SK-N-SH treated with all-trans-retinoic acid at 6 μM for 48 hours (cell line): ENCODE results near the gene THAP10.

ENCODE experiments used
- ATAC-seq: fragments of 200-7000 bp; cut with Tn5 transposase; 3 replicates; pipeline ENCODE4 v1.9.1; 2020; ENCODE audit warnings: mild to moderate bottlenecking, moderate library complexity
- ARNTL ChIP-seq: fragments of 450-650 bp; formaldehyde crosslinking; IDR thresholded peaks from 2 replicates; pipeline ENCODE4 v1.5.0; 2020; ENCODE audit warnings: low read depth, mild to moderate bottlenecking, moderate library complexity, borderline replicate concordance
- BACH2 ChIP-seq: fragments of 250-450 bp; sonication (Bioruptor Pico); IDR thresholded peaks from 2 replicates; pipeline ENCODE4 v1.9.0; 2021; ENCODE audit warnings: mild to moderate bottlenecking, borderline replicate concordance
- CSDC2 ChIP-seq: fragments of 250-450 bp; sonication (Bioruptor Pico); IDR thresholded peaks from 2 replicates; pipeline ENCODE4 v1.5.0; 2020; ENCODE audit warnings: mild to moderate bottlenecking, moderate library complexity
- ESRRG ChIP-seq: fragments of 250-450 bp; sonication (Bioruptor Pico); IDR thresholded peaks from 2 replicates; pipeline ENCODE4 v1.6.1; 2021; ENCODE audit warnings: mild to moderate bottlenecking
- GLIS3 ChIP-seq: fragments of 250-450 bp; sonication (Bioruptor Pico); IDR thresholded peaks from 2 replicates; pipeline ENCODE4 v1.5.0; 2020; ENCODE audit warnings: mild to moderate bottlenecking, moderate library complexity
- ISL1 ChIP-seq: fragments of 250-450 bp; sonication (Bioruptor Pico); IDR thresholded peaks from 2 replicates; pipeline ENCODE4 v2.1.2; 2022; ENCODE audit warnings: mild to moderate bottlenecking, moderate library complexity
- RARB ChIP-seq: fragments of 250-450 bp; sonication (Bioruptor Pico); IDR thresholded peaks from 2 replicates; pipeline ENCODE4 v1.8.0; 2021; ENCODE audit warnings: mild to moderate bottlenecking, moderate library complexity
- SNAI2 ChIP-seq: fragments of 250-450 bp; sonication (Bioruptor Pico); IDR thresholded peaks from 2 replicates; pipeline ENCODE4 v1.5.0; 2020; ENCODE audit warnings: mild to moderate bottlenecking, moderate library complexity
- TOX ChIP-seq: fragments of 250-450 bp; sonication (Bioruptor Pico); IDR thresholded peaks from 2 replicates; pipeline ENCODE4 v1.8.0; 2021; ENCODE audit warnings: mild to moderate bottlenecking, moderate library complexity, borderline replicate concordance
- ZC3H10 ChIP-seq: fragments of 250-450 bp; sonication (Bioruptor Pico); IDR thresholded peaks from 2 replicates; pipeline ENCODE4 v1.5.1; 2021; ENCODE audit warnings: mild to moderate bottlenecking, moderate library complexity
- ZFP3 ChIP-seq: fragments of 250-450 bp; sonication (Bioruptor Pico); IDR thresholded peaks from 2 replicates; pipeline ENCODE4 v1.5.0; 2020; ENCODE audit warnings: mild to moderate bottlenecking, moderate library complexity
- ZNF565 ChIP-seq: fragments of 450-650 bp; formaldehyde crosslinking; conservative IDR thresholded peaks from 2 replicates; pipeline ENCODE4 v1.5.0; 2020; ENCODE audit warnings: low read depth, mild to moderate bottlenecking, moderate library complexity
- ZNF70 ChIP-seq: fragments of 450-650 bp; formaldehyde crosslinking; IDR thresholded peaks from 2 replicates; pipeline ENCODE4 v1.5.0; 2020; ENCODE audit warnings: mild to moderate bottlenecking, moderate library complexity
- ZNF8 ChIP-seq: fragments of 450-650 bp; formaldehyde crosslinking; IDR thresholded peaks from 2 replicates; pipeline ENCODE4 v1.5.0; 2020; ENCODE audit warnings: mild to moderate bottlenecking, moderate library complexity
- TF ChIP-seq, protein P1 (sequence below): fragments of 250-450 bp; sonication (Bioruptor Pico); IDR thresholded peaks from 2 replicates; pipeline ENCODE4 v1.5.1; 2021; ENCODE audit warnings: mild to moderate bottlenecking, moderate library complexity
- TF ChIP-seq, protein P2 (sequence below): fragments of 250-450 bp; sonication (Bioruptor Pico); IDR thresholded peaks from 2 replicates; pipeline ENCODE4 v1.5.0; 2020; ENCODE audit warnings: mild to moderate bottlenecking, moderate library complexity
- TF ChIP-seq, protein P3 (sequence below): fragments of 250-450 bp; sonication (Bioruptor Pico); IDR thresholded peaks from 2 replicates; pipeline ENCODE4 v1.8.0; 2020; ENCODE audit warnings: mild to moderate bottlenecking, moderate library complexity, borderline replicate concordance
- TF ChIP-seq, protein P4 (sequence below): fragments of 250-450 bp; sonication (Bioruptor Pico); IDR thresholded peaks from 2 replicates; pipeline ENCODE4 v1.8.0; 2021; ENCODE audit warnings: low read depth, mild to moderate bottlenecking, moderate library complexity, borderline replicate concordance
- TF ChIP-seq, protein P5 (sequence below): fragments of 250-450 bp; sonication (Bioruptor Pico); IDR thresholded peaks from 2 replicates; pipeline ENCODE4 v1.5.1; 2020; ENCODE audit warnings: low read depth, mild to moderate bottlenecking, moderate library complexity

Gene THAP10

DNA sequence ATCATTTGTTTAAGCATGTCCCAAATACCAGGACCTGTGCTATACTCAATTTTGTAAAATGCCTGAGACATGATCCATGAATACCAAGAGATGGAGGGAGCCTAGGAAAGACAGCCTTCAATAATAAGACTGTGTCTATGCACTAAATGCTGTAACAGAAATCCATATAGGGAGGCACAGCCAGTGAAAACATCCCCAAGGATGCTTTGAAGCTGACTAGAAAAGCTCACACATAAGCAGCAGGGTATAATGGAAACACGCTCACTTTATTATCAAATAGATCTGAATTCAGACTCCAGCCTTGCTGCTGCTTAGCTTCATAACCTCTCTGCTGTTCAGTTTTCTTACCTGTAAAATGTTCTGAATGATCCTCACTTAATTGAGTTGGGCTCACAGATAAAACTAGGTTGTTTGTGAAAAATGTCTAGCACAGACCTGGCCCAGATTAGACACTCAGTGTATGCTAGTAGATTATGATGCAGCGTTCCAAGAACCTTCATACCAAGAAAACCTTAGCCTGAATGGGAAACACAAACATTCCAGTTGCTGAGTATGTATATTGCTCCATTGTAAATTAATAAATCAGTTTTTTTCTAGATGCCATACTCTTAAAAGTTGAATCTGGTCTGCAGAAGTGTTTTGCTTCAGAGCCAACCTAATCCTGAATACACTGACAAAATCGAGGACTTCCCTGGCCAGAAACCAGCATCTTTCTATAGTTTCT is 34.5 kb downstream of the THAP10 start:
- ATAC-seq, result no peak
- TF ChIP-seq, protein P1, sequence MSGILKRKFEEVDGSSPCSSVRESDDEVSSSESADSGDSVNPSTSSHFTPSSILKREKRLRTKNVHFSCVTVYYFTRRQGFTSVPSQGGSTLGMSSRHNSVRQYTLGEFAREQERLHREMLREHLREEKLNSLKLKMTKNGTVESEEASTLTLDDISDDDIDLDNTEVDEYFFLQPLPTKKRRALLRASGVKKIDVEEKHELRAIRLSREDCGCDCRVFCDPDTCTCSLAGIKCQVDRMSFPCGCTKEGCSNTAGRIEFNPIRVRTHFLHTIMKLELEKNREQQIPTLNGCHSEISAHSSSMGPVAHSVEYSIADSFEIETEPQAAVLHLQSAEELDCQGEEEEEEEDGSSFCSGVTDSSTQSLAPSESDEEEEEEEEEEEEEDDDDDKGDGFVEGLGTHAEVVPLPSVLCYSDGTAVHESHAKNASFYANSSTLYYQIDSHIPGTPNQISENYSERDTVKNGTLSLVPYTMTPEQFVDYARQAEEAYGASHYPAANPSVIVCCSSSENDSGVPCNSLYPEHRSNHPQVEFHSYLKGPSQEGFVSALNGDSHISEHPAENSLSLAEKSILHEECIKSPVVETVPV, result no peak
- TF ChIP-seq ZNF8 (no peak), ZNF565 (CRISPR knock-in tag) (no peak), ARNTL (CRISPR knock-in tag) (no peak), TOX (CRISPR knock-in tag) (no peak), ZFP3 (CRISPR knock-in tag) (no peak), RARB (CRISPR knock-in tag) (no peak), ISL1 (CRISPR knock-in tag) (no peak; the same call in 1 of the 2 replicates)

DNA sequence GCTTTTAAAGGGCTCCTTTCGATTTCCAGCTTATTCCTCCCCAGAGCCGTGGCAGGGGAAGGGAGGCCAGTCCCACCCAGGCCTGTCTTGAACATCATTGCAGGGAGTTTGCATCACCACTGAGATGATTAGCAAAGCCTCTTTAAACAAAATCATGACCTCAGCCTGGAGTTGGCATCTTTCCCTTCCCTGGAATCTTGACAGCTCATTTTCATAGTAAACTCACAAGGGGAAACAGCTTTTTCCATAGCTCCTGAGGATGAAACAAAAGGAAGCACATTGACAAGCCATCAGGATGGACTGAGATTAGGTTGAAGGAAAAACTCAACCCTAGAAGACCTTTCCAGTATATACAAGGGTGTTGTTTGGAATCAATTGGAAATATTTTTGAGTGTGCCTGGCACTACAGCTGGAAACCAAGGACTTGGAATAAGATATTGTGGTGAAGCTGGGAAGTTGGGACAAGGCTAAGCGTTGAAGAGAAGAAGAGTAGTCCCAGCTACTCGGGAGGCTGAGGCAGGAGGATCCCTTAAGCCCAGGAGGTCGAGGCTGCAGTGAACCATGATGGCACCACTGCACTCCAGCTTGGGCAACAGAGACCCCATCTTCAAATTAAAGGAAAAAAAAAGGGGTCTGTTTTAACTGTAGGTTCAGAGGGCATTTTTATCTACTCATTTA is 35.2 kb downstream of the THAP10 start:
- TF ChIP-seq ISL1 (CRISPR knock-in tag), result peak; percentile 44
- TF ChIP-seq BACH2 (CRISPR knock-in tag), result no peak
- TF ChIP-seq SNAI2, result no peak
- TF ChIP-seq, all 23 proteins: peak for 1

DNA sequence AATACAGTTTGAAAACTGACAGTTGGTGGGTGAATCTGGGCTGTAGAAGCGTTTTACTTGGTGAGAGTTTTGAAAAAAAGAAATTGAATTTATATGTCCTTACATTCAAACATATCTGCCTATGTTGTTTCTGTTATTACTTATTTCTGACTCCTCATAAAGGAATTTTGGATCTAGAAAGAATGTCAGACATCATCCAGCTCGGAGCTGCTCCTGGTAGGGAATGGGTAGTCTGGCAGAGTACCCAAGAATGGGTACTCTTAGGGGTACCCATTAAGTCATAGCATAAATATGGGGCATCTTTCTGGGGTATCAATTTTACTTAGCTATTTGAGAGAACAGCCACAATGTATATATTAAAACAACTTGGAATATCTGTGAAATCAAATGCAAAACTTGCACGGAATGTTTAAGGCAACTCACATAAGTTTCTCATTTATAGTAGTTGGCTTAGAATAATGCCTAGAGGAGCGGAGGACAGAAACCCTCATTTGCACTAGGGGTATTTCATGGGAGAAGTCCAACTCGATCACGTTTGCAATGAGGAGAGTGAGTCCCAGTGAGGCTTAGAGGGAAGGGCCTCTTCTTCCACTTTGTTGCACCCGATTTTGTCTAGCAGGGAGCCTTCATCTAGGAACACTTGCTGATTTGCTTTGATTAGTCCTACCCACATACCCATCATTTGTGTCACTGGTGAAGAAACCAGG is 35.9 kb downstream of the THAP10 start:
- TF ChIP-seq ISL1 (CRISPR knock-in tag), result peak; percentile 38
- TF ChIP-seq, protein P2, sequence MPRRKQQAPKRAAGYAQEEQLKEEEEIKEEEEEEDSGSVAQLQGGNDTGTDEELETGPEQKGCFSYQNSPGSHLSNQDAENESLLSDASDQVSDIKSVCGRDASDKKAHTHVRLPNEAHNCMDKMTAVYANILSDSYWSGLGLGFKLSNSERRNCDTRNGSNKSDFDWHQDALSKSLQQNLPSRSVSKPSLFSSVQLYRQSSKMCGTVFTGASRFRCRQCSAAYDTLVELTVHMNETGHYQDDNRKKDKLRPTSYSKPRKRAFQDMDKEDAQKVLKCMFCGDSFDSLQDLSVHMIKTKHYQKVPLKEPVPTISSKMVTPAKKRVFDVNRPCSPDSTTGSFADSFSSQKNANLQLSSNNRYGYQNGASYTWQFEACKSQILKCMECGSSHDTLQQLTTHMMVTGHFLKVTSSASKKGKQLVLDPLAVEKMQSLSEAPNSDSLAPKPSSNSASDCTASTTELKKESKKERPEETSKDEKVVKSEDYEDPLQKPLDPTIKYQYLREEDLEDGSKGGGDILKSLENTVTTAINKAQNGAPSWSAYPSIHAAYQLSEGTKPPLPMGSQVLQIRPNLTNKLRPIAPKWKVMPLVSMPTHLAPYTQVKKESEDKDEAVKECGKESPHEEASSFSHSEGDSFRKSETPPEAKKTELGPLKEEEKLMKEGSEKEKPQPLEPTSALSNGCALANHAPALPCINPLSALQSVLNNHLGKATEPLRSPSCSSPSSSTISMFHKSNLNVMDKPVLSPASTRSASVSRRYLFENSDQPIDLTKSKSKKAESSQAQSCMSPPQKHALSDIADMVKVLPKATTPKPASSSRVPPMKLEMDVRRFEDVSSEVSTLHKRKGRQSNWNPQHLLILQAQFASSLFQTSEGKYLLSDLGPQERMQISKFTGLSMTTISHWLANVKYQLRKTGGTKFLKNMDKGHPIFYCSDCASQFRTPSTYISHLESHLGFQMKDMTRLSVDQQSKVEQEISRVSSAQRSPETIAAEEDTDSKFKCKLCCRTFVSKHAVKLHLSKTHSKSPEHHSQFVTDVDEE (CRISPR knock-in tag), result no peak
- TF ChIP-seq, all 23 proteins: peak for 1
- peak; percentile 40 for ATAC-seq

More for the DNA sequence above, 35.2 kb downstream of the THAP10 start:
- peak; percentile 72 for ATAC-seq

DNA sequence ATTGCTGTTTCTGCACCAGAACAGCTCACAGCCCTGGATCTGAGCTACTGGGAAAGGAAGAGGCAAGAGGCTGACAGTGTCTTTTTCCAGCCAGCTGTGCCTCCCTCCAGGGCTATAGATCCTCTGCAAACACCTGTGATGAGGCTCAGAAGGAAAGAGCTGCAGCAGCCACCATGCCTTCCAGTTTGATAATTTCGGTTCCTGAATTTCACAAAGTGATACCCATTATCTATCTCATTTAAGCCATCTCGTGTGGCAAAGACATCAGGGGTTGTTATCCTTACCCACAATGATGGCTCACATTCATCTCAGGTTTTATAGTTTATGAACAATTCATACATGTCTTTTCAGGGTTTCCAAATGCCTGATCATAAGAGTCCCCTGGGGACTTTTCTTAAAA is 36.5 kb downstream of the THAP10 start:
- no peak for TF ChIP-seq CSDC2 (CRISPR knock-in tag)
- no peak for TF ChIP-seq ISL1 (CRISPR knock-in tag)
- no peak for TF ChIP-seq ZNF70 (CRISPR knock-in tag)
- no peak for TF ChIP-seq GLIS3 (CRISPR knock-in tag)
- TF ChIP-seq SNAI2, result no peak
- TF ChIP-seq RARB (CRISPR knock-in tag), result no peak
- TF ChIP-seq, protein P3, sequence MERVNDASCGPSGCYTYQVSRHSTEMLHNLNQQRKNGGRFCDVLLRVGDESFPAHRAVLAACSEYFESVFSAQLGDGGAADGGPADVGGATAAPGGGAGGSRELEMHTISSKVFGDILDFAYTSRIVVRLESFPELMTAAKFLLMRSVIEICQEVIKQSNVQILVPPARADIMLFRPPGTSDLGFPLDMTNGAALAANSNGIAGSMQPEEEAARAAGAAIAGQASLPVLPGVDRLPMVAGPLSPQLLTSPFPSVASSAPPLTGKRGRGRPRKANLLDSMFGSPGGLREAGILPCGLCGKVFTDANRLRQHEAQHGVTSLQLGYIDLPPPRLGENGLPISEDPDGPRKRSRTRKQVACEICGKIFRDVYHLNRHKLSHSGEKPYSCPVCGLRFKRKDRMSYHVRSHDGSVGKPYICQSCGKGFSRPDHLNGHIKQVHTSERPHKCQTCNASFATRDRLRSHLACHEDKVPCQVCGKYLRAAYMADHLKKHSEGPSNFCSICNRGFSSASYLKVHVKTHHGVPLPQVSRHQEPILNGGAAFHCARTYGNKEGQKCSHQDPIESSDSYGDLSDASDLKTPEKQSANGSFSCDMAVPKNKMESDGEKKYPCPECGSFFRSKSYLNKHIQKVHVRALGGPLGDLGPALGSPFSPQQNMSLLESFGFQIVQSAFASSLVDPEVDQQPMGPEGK, result no peak
- no peak for TF ChIP-seq TOX (CRISPR knock-in tag)
- TF ChIP-seq, protein P4, sequence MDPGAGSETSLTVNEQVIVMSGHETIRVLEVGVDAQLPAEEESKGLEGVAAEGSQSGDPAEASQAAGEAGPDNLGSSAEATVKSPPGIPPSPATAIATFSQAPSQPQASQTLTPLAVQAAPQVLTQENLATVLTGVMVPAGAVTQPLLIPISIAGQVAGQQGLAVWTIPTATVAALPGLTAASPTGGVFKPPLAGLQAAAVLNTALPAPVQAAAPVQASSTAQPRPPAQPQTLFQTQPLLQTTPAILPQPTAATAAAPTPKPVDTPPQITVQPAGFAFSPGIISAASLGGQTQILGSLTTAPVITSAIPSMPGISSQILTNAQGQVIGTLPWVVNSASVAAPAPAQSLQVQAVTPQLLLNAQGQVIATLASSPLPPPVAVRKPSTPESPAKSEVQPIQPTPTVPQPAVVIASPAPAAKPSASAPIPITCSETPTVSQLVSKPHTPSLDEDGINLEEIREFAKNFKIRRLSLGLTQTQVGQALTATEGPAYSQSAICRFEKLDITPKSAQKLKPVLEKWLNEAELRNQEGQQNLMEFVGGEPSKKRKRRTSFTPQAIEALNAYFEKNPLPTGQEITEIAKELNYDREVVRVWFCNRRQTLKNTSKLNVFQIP, result no peak
- TF ChIP-seq, protein P2 (CRISPR knock-in tag), result no peak
- no peak for TF ChIP-seq ESRRG
- TF ChIP-seq ZC3H10 (CRISPR knock-in tag), result no peak
- no peak for TF ChIP-seq ARNTL (CRISPR knock-in tag)
- TF ChIP-seq, protein P5, sequence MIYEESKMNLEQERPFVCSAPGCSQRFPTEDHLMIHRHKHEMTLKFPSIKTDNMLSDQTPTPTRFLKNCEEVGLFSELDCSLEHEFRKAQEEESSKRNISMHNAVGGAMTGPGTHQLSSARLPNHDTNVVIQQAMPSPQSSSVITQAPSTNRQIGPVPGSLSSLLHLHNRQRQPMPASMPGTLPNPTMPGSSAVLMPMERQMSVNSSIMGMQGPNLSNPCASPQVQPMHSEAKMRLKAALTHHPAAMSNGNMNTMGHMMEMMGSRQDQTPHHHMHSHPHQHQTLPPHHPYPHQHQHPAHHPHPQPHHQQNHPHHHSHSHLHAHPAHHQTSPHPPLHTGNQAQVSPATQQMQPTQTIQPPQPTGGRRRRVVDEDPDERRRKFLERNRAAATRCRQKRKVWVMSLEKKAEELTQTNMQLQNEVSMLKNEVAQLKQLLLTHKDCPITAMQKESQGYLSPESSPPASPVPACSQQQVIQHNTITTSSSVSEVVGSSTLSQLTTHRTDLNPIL (CRISPR knock-in tag), result no peak
- no peak for TF ChIP-seq ZNF565 (CRISPR knock-in tag)
- TF ChIP-seq ZNF8, result no peak
- ATAC-seq, result no peak
